Erythroblast (primary cell): ENCODE data around the gene KRT2.

Experiments used
- GATA1 ChIP-seq: IDR thresholded peaks from 2 replicates; pipeline ENCODE4 v1.6.1; 2011; ENCODE audit warnings: low read depth, mild to moderate bottlenecking, control low read depth, low read length, moderate library complexity
- POLR2A ChIP-seq: IDR thresholded peaks from 2 replicates; pipeline ENCODE4 v1.6.1; 2011; ENCODE audit warnings: mild to moderate bottlenecking, low read length

DNA sequence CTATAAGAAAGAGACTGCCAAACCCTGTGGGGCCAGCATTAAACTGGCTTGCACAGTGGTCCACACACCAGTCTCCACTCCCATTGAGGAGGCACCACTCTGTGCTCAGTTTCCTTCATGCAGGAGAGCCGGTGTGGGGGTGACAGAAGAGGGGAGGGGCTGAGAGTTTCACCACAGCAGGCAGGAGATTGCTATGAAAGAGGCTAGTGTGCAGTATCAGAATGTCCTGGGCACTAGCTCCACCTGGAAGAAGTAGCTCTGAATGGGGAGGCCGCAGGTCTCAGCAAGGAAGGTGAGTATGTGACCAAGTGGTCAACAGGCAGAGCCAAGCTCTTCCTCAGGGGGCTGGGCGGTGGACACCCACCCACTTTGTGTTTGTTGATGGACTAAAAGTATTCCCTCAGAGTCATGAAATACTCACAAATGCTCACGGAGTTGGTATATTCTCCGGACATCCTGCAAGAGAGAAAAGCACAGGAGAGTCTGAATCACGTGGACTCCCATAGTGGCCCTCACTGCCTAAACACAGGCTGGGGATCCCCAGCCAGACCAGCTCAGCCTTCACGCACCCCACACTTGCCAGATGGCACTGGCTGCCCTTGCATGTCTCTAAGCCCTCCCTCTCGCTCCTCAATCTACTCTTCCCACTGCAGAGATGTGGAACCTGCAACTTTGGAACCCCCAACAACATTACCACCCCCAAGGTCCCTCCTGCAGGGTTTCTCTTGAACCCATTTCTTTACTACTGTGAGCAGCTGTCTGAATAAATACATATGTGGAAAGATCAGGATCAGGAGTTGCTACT, 43.0 kb downstream of the KRT2 start:
- TF ChIP-seq POLR2A: no peak
- TF ChIP-seq GATA1: no peak
